ENCODE data around the gene CRACR2A. TPM values are rescaled to one million over a fixed set of nuclear protein-coding genes. Genes with fewer than 3 reads are reported as not detected.

CRACR2A gene
- total and polyA plus RNA-seq, 3 donors from 2014 or later: 3.1 to 5.0 (median 4.0) TPM

GRCh38 chr12:3684449-3685051, 68.4 kb downstream of the CRACR2A start:
- H3K36me3 ChIP-seq (ENCODE audit: low read depth, missing control alignments): no peaks in the 10 kb centered on the region
- intact Hi-C loops (cut with DNase I; ENCODE audit: low total_unique reads): no loop called here
- H3K4me1 ChIP-seq: peaks cover 3% of the 10 kb centered on the region
- H3K9me3 ChIP-seq: no peaks in the 10 kb centered on the region
- no peak for TF ChIP-seq CTCF (IDR thresholded peaks at IDR 0.05)
- no peak for TF ChIP-seq POLR2A (IDR thresholded peaks at IDR 0.05)
- DNase-seq: peak; percentile 77
- 72 to 75% methylated on average over 12 of the region's 12 CpGs for WGBS, 2 donors
- no peak overlapping the region for H3K27ac ChIP-seq
- H3K27me3 ChIP-seq: no peaks in the 10 kb centered on the region
- H3K4me3 ChIP-seq: no peak overlapping the region

GRCh38 chr12:3683670-3684069, 69.2 kb downstream of the CRACR2A start:
- 60 to 85% methylated on average over 4 of the region's 4 CpGs for WGBS, 2 donors
- peaks cover 3% of the 10 kb centered on the region for H3K4me1 ChIP-seq
- no peak overlapping the region for H3K27ac ChIP-seq
- H3K9me3 ChIP-seq: no peaks in the 10 kb centered on the region
- no peaks in the 10 kb centered on the region for H3K27me3 ChIP-seq
- intact Hi-C loops (cut with DNase I; ENCODE audit: low total_unique reads): no loop called here
- no peaks in the 10 kb centered on the region for H3K36me3 ChIP-seq (ENCODE audit: low read depth, missing control alignments)
- peak; percentile 36 for DNase-seq
- H3K4me3 ChIP-seq: no peak overlapping the region
- no peak for TF ChIP-seq CTCF (IDR thresholded peaks at IDR 0.05)
- TF ChIP-seq POLR2A (IDR thresholded peaks at IDR 0.05): no peak

GRCh38 chr12:3681595-3682061, 71.3 kb downstream of the CRACR2A start:
- WGBS, 2 donors: 60 to 66% methylated on average over 6 of the region's 6 CpGs
- no peak overlapping the region for H3K27ac ChIP-seq

GRCh38 chr12:3680919-3681594, 71.9 kb downstream of the CRACR2A start:
- H3K36me3 ChIP-seq (ENCODE audit: low read depth, missing control alignments): no peaks in the 10 kb centered on the region
- H3K27ac ChIP-seq: no peak overlapping the region
- intact Hi-C loops (cut with DNase I; ENCODE audit: low total_unique reads): no loop called here
- no peak overlapping the region for H3K4me3 ChIP-seq
- DNase-seq: peak; percentile 84
- peaks cover 3% of the 10 kb centered on the region for H3K4me1 ChIP-seq
- TF ChIP-seq CTCF (IDR thresholded peaks at IDR 0.05): no peak
- TF ChIP-seq POLR2A (IDR thresholded peaks at IDR 0.05): no peak
- 62 to 68% methylated on average over 8 of the region's 8 CpGs for WGBS, 2 donors
- no peaks in the 10 kb centered on the region for H3K9me3 ChIP-seq
- no peaks in the 10 kb centered on the region for H3K27me3 ChIP-seq

More at GRCh38 chr12:3681595-3682061, 71.3 kb downstream of the CRACR2A start:
- H3K36me3 ChIP-seq (ENCODE audit: low read depth, missing control alignments): no peaks in the 10 kb centered on the region
- H3K27me3 ChIP-seq: no peaks in the 10 kb centered on the region
- no peak for TF ChIP-seq POLR2A (IDR thresholded peaks at IDR 0.05)
- no peak for TF ChIP-seq CTCF (IDR thresholded peaks at IDR 0.05)
- DNase-seq: no peak
- intact Hi-C loops (cut with DNase I; ENCODE audit: low total_unique reads): no loop called here
- H3K9me3 ChIP-seq: no peaks in the 10 kb centered on the region
- peaks cover 3% of the 10 kb centered on the region for H3K4me1 ChIP-seq
- no peak overlapping the region for H3K4me3 ChIP-seq
